GM10248 (cell line): ENCODE data around the gene DNAJC5.
"Not testable (repeated sequence)": the region's sequence is repeated elsewhere in the genome, so short reads cannot be mapped to it uniquely, and the experiment has no call there.

ENCODE experiments used
- CTCF ChIA-PET: fragments of 300-600 bp; sonication (Branson Sonifier 250); formaldehyde crosslinking; extraction: SDS; loops from one replicate; lab custom pipeline; 2021; ENCODE audit warnings: antibody characterized with exemption; lab: Yijun Ruan, JAX
- POLR2A ChIA-PET: fragments of 350-650 bp; sonication (Branson Sonifier 250); formaldehyde crosslinking; extraction: SDS; loops from one replicate; lab custom pipeline; 2020; ENCODE audit warnings: antibody characterized with exemption; lab: Yijun Ruan, JAX
- DNase-seq: peaks from one replicate; pipeline ENCODE4 v3.0.0; 2012; ENCODE audit errors: extremely low spot score
- CTCF ChIP-seq: IDR thresholded peaks from 2 replicates; pipeline ENCODE4 v1.5.1; 2012; ENCODE audit warnings: mild to moderate bottlenecking, low read depth; ENCODE audit errors: extremely low read depth, missing control alignments, control extremely low read depth

The DNAJC5 gene

GRCh38 chr20:63861981-63862901, 32.7 kb upstream of the DNAJC5 start:
- POLR2A ChIA-PET: interaction anchor here (0.6 kb wide), 1 partner anchor 176 kb away, joined by 3 read pairs; no protein-coding TSS in a partner anchor
- DNase-seq: no peak
- TF ChIP-seq CTCF: no peak
- CTCF ChIA-PET: interaction anchor here (0.8 to 4.7 kb wide), 4 partner anchors 10 to 155 kb away, joined by 3 to 27 read pairs (median 4); partner anchors contain the start of genes ARFRP1 and ZGPAT

- POLR2A ChIA-PET: interaction anchor here (0.6 kb wide), 1 partner anchor 177 kb away, joined by 3 read pairs; no protein-coding TSS in a partner anchor
- CTCF ChIA-PET: interaction anchor here (0.6 to 4.7 kb wide), 22 partner anchors 8 to 334 kb away, joined by 3 to 33 read pairs (median 4); partner anchors contain the start of genes ARFRP1, PTK6, RTEL1 and ZGPAT
- TF ChIP-seq CTCF: no peak
- DNase-seq: no peak
These were observed 31.7 kb upstream of the DNAJC5 start for GRCh38 chr20:63863021-63863797.

- ChIA-PET POLR2A (interaction anchor here (1.2 to 1.6 kb wide), 3 partner anchors 10 to 16 kb away, joined by 3 to 4 read pairs (median 3); no protein-coding TSS in a partner anchor), CTCF (interaction anchor here (0.6 to 4.7 kb wide), 25 partner anchors 9 to 335 kb away, joined by 3 to 33 read pairs (median 4); partner anchors contain the start of genes PTK6 and RTEL1)
- TF ChIP-seq CTCF: peak; percentile 94
- peak; percentile 92 for DNase-seq
These were observed 31.0 kb upstream of the DNAJC5 start for GRCh38 chr20:63863798-63864544.

GRCh38 chr20:63864545-63864977, 30.4 kb upstream of the DNAJC5 start:
- ChIA-PET POLR2A (interaction anchor here (0.6 to 1.6 kb wide), 7 partner anchors 9 to 223 kb away, joined by 3 to 5 read pairs (median 3); no protein-coding TSS in a partner anchor), CTCF (interaction anchor here (0.8 to 4.7 kb wide), 22 partner anchors 11 to 336 kb away, joined by 3 to 33 read pairs (median 4); partner anchors contain the start of gene PTK6)
- no peak for DNase-seq
- no peak for TF ChIP-seq CTCF

- ChIA-PET CTCF (interaction anchor here (0.8 to 4.7 kb wide), 27 partner anchors 11 to 336 kb away, joined by 3 to 33 read pairs (median 3); partner anchors contain the start of gene PTK6), POLR2A (interaction anchor here (0.5 to 1.6 kb wide), 9 partner anchors 9 to 224 kb away, joined by 3 to 5 read pairs (median 3); no protein-coding TSS in a partner anchor)
- DNase-seq: peak; percentile 97
- TF ChIP-seq CTCF: no peak
These were observed 29.8 kb upstream of the DNAJC5 start, which contains the start of gene TPD52L2 for GRCh38 chr20:63864978-63865640. Gene TPD52L2 (plus strand): TSS chr20:63865270. CDS start chr20:63865366, 96 bp downstream.

GRCh38 chr20:63867042-63867441, 27.9 kb upstream of the DNAJC5 start:
- CTCF ChIA-PET: interaction anchor here (1.4 kb wide), 1 partner anchor 25 kb away, joined by 5 read pairs; no protein-coding TSS in a partner anchor
- DNase-seq, POLR2A ChIA-PET: not testable (repeated sequence)
